Activated CD4-positive, CD25-positive, alpha-beta regulatory T cell treated with anti-CD3 and anti-CD28 coated beads, Interleukin-2, amount 50 U/mL, for 16 hours (primary cell): ENCODE data around the gene TNFRSF4.
"Not testable (repeated sequence)": the region's sequence is repeated elsewhere in the genome, so short reads cannot be mapped to it uniquely, and the experiment has no call there.

Experiments used
- DNase-seq: peaks from one replicate; pipeline ENCODE4 v3.0.0-alpha.2; 2020; ENCODE audit warnings: low read depth, low spot score

The TNFRSF4 gene

GRCh38 chr1:1182491-1183220, 31.3 kb downstream of the TNFRSF4 start:
- DNase-seq = no peak

- DNase-seq = no peak
Observed at GRCh38 chr1:1181938-1182410, 32.0 kb downstream of the TNFRSF4 start.

GRCh38 chr1:1181129-1181937, 32.6 kb downstream of the TNFRSF4 start:
- DNase-seq = no peak

- no peak for DNase-seq
Observed at GRCh38 chr1:1179983-1180861, 33.7 kb downstream of the TNFRSF4 start.

GRCh38 chr1:1179346-1179982, 34.5 kb downstream of the TNFRSF4 start:
- DNase-seq = no peak

GRCh38 chr1:1178794-1179331, 35.1 kb downstream of the TNFRSF4 start:
- no peak for DNase-seq

- no peak for DNase-seq
Observed at GRCh38 chr1:1177452-1178206, 36.3 kb downstream of the TNFRSF4 start.

GRCh38 chr1:1176931-1177330, 37.0 kb downstream of the TNFRSF4 start:
- DNase-seq = no peak

GRCh38 chr1:1176063-1176761, 37.7 kb downstream of the TNFRSF4 start:
- not testable (repeated sequence) for DNase-seq

GRCh38 chr1:1175221-1176062, 38.5 kb downstream of the TNFRSF4 start:
- no peak for DNase-seq

GRCh38 chr1:1173793-1174415, 40.0 kb downstream of the TNFRSF4 start, which contains the start of gene TTLL10:
Gene TTLL10 (plus strand): TSS chr1:1173880. CDS start chr1:1179216, 5,336 bp downstream.
- peak; percentile 23 for DNase-seq

GRCh38 chr1:1173061-1173792, 40.7 kb downstream of the TNFRSF4 start:
- no peak for DNase-seq

GRCh38 chr1:1171546-1172340, 42.2 kb downstream of the TNFRSF4 start:
- no peak for DNase-seq

GRCh38 chr1:1171161-1171545, 42.8 kb downstream of the TNFRSF4 start:
- no peak for DNase-seq

- no peak for DNase-seq
Observed at GRCh38 chr1:1170215-1171091, 43.5 kb downstream of the TNFRSF4 start.
